Left lobe of liver (tissue), 2 donors: ENCODE data around the gene PPP1R14B. TPM values are rescaled to one million over a fixed set of nuclear protein-coding genes. Genes with fewer than 3 reads are reported as not detected.
"Not testable (repeated sequence)": the region's sequence is repeated elsewhere in the genome, so short reads cannot be mapped to it uniquely, and the experiment has no call there.

Experiments used
- ATAC-seq: fragments of 200-7000 bp; cut with Tn5 transposase; one replicate; pipeline ENCODE4 v1.9.1; 2020; ENCODE audit warnings: mild to moderate bottlenecking, moderate library complexity
- DNase-seq: peaks from one replicate; pipeline ENCODE4 v3.0.0-alpha.2; 2020; ENCODE audit warnings: low spot score
- total RNA-seq: library from RNA; stranded (reverse); gene quantifications from one replicate; pipeline ENCODE4 v1.2.1, GENCODE V29; 2021
- donor health status: DM: no; HTN: no; CAD: no; lungs with moderate emphysema.
- donor health status: DM: no; HTN: yes; CAD: no.

Gene PPP1R14B
- total RNA-seq, 1 donor from 2014 or later = 50.1 TPM

- DNase-seq (no peak), ATAC-seq (peak; percentile 1)
Observed at GRCh38 chr11:64247729-64248531, 1.2 kb upstream of the PPP1R14B start.

GRCh38 chr11:64246621-64246870 lies 197 bp downstream of the PPP1R14B start:
- not testable (repeated sequence) for DNase-seq, ATAC-seq

- ATAC-seq = peak; percentile 3
Observed at GRCh38 chr11:64245797-64246620, 734 bp downstream of the PPP1R14B start.

GRCh38 chr11:64245401-64245796 lies 1.3 kb downstream of the PPP1R14B start:
- DNase-seq (peak; percentile 68), ATAC-seq (no peak)

More at GRCh38 chr11:64245797-64246620, 734 bp downstream of the PPP1R14B start:
- peak; percentile 67 for DNase-seq

- DNase-seq (no peak), ATAC-seq (no peak)
Observed at GRCh38 chr11:64244966-64245365, 1.8 kb downstream of the PPP1R14B start.

- no peak for ATAC-seq
- no peak for DNase-seq
Observed at GRCh38 chr11:64244107-64244506, 2.6 kb downstream of the PPP1R14B start.

GRCh38 chr11:64243236-64243854 lies 3.4 kb downstream of the PPP1R14B start:
- DNase-seq (no peak), ATAC-seq (no peak)

- ATAC-seq = peak; percentile 26
- peak; percentile 77 for DNase-seq
Observed at GRCh38 chr11:64241491-64242374, 5.0 kb downstream of the PPP1R14B start.

GRCh38 chr11:64241241-64241490 lies 5.6 kb downstream of the PPP1R14B start:
- peak; percentile 78 for ATAC-seq

GRCh38 chr11:64240435-64241240 lies 6.1 kb downstream of the PPP1R14B start, which contains the start of gene FKBP2:
FKBP2 (plus strand) TSS chr11:64241095; CDS start chr11:64242388, 1,293 bp downstream.
- ATAC-seq = peak; percentile 64
- peak; percentile 99 for DNase-seq

More at GRCh38 chr11:64241241-64241490, 5.6 kb downstream of the PPP1R14B start:
- peak; percentile 100 for DNase-seq

- ATAC-seq (no peak), DNase-seq (no peak)
Observed at GRCh38 chr11:64239662-64240434, 6.9 kb downstream of the PPP1R14B start.

GRCh38 chr11:64238999-64239398 lies 7.7 kb downstream of the PPP1R14B start:
- ATAC-seq = no peak
- no peak for DNase-seq

- ATAC-seq (no peak), DNase-seq (no peak)
Observed at GRCh38 chr11:64238076-64238475, 8.7 kb downstream of the PPP1R14B start.

- ATAC-seq = peak; percentile 41
Observed at GRCh38 chr11:64237484-64237951, 9.2 kb downstream of the PPP1R14B start.

GRCh38 chr11:64235437-64236161 lies 11.1 kb downstream of the PPP1R14B start:
- no peak for DNase-seq

More at GRCh38 chr11:64237484-64237951, 9.2 kb downstream of the PPP1R14B start:
- peak; percentile 97 for DNase-seq

GRCh38 chr11:64234647-64235379 lies 11.9 kb downstream of the PPP1R14B start:
- no peak for DNase-seq
- ATAC-seq = peak; percentile 39

More at GRCh38 chr11:64235437-64236161, 11.1 kb downstream of the PPP1R14B start:
- ATAC-seq = no peak

- ATAC-seq (peak; percentile 58), DNase-seq (peak; percentile 76)
Observed at GRCh38 chr11:64233913-64234586, 12.7 kb downstream of the PPP1R14B start, which contains the start of gene VEGFB. VEGFB (plus strand) TSS chr11:64234584; CDS start chr11:64234834, 250 bp downstream.
